ENCODE results near the gene MPND.

DNA sequence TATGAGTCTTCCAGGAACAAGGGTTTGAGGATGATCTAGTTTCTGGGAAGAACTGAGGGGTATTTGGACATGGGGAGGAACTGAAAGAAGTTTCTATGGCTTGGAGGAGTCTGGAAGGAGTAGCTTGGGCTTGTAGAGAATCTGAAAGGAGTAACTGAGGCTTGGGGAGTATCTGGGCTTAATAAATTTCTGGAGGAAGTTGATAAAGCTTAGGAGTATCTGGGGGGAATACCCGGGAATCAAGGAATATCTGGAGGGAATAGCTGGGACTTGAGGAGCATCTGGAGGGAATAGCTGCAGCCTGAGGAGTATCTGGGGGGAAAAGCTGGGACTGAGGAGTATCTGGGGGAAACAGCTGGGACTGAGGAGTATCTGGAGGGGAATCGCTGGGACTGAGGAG lies 22.9 kb upstream of the MPND start:
- TF ChIP-seq, protein P1, sequence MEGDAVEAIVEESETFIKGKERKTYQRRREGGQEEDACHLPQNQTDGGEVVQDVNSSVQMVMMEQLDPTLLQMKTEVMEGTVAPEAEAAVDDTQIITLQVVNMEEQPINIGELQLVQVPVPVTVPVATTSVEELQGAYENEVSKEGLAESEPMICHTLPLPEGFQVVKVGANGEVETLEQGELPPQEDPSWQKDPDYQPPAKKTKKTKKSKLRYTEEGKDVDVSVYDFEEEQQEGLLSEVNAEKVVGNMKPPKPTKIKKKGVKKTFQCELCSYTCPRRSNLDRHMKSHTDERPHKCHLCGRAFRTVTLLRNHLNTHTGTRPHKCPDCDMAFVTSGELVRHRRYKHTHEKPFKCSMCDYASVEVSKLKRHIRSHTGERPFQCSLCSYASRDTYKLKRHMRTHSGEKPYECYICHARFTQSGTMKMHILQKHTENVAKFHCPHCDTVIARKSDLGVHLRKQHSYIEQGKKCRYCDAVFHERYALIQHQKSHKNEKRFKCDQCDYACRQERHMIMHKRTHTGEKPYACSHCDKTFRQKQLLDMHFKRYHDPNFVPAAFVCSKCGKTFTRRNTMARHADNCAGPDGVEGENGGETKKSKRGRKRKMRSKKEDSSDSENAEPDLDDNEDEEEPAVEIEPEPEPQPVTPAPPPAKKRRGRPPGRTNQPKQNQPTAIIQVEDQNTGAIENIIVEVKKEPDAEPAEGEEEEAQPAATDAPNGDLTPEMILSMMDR (IDR thresholded peaks at IDR 0.05): no peak
- TF ChIP-seq POLR2A (IDR thresholded peaks at IDR 0.05): no peak
